Fibroblast of lung (primary cell): ENCODE data around the gene LTK.

ENCODE experiments used
- EZH2 ChIP-seq: IDR thresholded peaks from 2 replicates; pipeline ENCODE4 v1.5.1; 2012; ENCODE audit warnings: low read length, control low read depth, mild to moderate bottlenecking; ENCODE audit errors: missing control alignments
- TF ChIP-seq, protein P1 (sequence below), 2 donors: IDR thresholded peaks in 1 of 2; conservative IDR thresholded peaks in 1 of 2; 1 replicate in 1 of 2; 2 replicates in 1 of 2; pipeline ENCODE4 v1.5.1; 2011 to 2012; ENCODE audit warnings: low read length in 2 of 2, control low read depth in 1 of 2, inconsistent platforms in 1 of 2, low read depth in 1 of 2, mild to moderate bottlenecking in 1 of 2

DNA sequence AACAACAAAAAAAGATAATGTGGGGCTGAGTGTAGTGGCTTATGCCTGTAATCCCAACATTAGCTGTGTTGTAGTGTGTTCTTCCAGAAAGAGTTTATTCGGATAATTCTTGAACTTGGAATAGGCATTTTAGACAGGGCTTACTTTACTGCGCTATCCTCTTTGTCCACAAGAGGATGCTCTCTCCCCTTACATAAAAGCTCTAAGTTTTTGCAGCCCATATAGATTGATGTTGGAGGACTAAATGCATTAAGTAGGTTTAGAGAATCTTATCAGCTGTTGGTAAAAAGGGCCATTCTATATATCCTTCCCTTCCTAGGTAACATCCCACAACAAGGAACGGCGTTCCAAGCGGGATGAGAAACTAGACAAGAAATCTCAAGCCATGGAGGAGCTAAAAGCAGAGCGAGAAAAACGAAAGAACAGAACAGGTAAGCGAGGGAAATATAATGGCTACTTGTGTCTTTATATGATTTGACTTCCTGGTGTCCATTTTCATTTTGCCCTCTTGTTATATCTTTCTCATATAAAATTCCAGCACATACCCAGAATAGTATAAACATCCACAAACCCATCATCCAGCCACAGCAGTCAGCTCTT is 47.7 kb downstream of the LTK start:
- TF ChIP-seq, protein P1, sequence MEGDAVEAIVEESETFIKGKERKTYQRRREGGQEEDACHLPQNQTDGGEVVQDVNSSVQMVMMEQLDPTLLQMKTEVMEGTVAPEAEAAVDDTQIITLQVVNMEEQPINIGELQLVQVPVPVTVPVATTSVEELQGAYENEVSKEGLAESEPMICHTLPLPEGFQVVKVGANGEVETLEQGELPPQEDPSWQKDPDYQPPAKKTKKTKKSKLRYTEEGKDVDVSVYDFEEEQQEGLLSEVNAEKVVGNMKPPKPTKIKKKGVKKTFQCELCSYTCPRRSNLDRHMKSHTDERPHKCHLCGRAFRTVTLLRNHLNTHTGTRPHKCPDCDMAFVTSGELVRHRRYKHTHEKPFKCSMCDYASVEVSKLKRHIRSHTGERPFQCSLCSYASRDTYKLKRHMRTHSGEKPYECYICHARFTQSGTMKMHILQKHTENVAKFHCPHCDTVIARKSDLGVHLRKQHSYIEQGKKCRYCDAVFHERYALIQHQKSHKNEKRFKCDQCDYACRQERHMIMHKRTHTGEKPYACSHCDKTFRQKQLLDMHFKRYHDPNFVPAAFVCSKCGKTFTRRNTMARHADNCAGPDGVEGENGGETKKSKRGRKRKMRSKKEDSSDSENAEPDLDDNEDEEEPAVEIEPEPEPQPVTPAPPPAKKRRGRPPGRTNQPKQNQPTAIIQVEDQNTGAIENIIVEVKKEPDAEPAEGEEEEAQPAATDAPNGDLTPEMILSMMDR (conservative IDR thresholded peaks at IDR 0.05 in 1 of 2, IDR thresholded peaks at IDR 0.05 in 1 of 2; ENCODE audit: low read depth in 1 of 2, low read length in 2 of 2) = peak; percentile 99 to 100
- no peak for TF ChIP-seq EZH2
